Keratinocyte (primary cell): ENCODE data around the gene OVOL1.

Experiments used
- EZH2 ChIP-seq: IDR thresholded peaks from one replicate; pipeline ENCODE4 v1.6.1; 2012; ENCODE audit warnings: inconsistent platforms, mild to moderate bottlenecking, low read length, moderate library complexity
- TF ChIP-seq, protein P1 (sequence below), 3 experiments: IDR thresholded peaks in 1 of 3; conservative IDR thresholded peaks in 1 of 3; optimal IDR thresholded peaks in 1 of 3; 2 replicates in 2 of 3; 3 replicates in 1 of 3; pipeline versions ENCODE3 to v1.5.1; 2011; ENCODE audit warnings: low read length in 3 of 3, mild to moderate bottlenecking in 3 of 3, moderate library complexity in 2 of 3, control low read depth in 1 of 3, inconsistent platforms in 1 of 3; ENCODE audit not compliant: insufficient read depth in 2 of 3; ENCODE audit errors: extremely low read depth in 1 of 3

GRCh38 chr11:65797711-65798110, 10.8 kb downstream of the OVOL1 start:
- TF ChIP-seq, protein P1, sequence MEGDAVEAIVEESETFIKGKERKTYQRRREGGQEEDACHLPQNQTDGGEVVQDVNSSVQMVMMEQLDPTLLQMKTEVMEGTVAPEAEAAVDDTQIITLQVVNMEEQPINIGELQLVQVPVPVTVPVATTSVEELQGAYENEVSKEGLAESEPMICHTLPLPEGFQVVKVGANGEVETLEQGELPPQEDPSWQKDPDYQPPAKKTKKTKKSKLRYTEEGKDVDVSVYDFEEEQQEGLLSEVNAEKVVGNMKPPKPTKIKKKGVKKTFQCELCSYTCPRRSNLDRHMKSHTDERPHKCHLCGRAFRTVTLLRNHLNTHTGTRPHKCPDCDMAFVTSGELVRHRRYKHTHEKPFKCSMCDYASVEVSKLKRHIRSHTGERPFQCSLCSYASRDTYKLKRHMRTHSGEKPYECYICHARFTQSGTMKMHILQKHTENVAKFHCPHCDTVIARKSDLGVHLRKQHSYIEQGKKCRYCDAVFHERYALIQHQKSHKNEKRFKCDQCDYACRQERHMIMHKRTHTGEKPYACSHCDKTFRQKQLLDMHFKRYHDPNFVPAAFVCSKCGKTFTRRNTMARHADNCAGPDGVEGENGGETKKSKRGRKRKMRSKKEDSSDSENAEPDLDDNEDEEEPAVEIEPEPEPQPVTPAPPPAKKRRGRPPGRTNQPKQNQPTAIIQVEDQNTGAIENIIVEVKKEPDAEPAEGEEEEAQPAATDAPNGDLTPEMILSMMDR (optimal IDR thresholded peaks at IDR 0.05 in 1 of 3, IDR thresholded peaks at IDR 0.05 in 1 of 3, conservative IDR thresholded peaks at IDR 0.05 in 1 of 3; ENCODE audit: extremely low read depth in 1 of 3, insufficient read depth in 2 of 3, low read length in 3 of 3) = no peak
- TF ChIP-seq EZH2 = no peak
